Fibroblast of peridontal ligament (primary cell): ENCODE measurements around the gene KIAA1328.

Source experiments
- DNase-seq: peaks from one replicate; pipeline ENCODE4 v3.0.0-alpha.2; 2010; ENCODE audit errors: extremely low read depth

KIAA1328 gene

DNA sequence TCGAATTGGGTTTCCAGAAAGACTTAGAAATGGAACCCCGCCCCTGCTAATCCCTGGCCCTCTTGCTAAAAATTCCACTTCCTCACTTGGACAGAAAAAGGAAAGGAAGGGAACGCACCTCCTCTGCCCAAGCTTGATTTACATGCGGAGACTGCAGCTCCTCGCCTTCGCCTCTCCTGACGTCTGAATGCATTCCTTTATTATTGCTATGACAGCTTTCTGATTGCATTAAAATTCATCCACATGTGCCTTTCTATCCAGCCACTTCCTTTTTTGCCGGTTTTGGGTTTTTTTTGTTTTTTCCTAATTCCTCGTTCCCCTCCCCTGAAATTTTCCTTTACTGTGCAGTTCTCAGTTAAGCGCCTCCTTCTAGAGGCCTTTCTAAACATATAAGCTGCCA lies 448.9 kb downstream of the KIAA1328 start:
- DNase-seq: no peak
